ENCODE results near the gene STAC3.

The STAC3 gene

DNA sequence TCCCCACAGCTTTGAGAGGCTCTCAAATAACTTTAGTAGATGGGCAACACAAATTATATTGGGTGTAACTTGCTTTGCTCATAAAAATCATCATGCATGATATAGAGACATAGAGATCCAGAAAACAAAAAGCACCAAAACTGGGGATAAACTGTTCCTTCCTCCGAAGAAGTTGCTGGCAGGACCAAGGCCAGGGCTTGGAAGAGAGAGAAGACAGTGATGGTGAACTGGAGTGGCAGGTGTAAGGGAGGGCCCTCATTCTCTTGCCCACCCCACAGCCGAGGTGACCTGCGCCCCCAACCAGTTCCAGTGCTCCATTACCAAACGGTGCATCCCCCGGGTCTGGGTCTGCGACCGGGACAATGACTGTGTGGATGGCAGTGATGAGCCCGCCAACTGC lies 49.8 kb downstream of the STAC3 start:
- Histone ChIP-seq H3K27ac (no peak overlapping the region), H3K36me3 (ENCODE audit: insufficient read depth, low read length) (peaks cover 42% of the 10 kb centered on the region; the same call in 1 of the 2 replicates), H3K9me3 (ENCODE audit: low read depth, low read length) (no peaks in the 10 kb centered on the region), H3K9ac (ENCODE audit: insufficient read length) (no peak overlapping the region), H3K4me3 (no peak overlapping the region)
- no peak for DNase-seq (ENCODE audit: low read depth, low spot score)
- TF ChIP-seq FOXP2 (optimal IDR thresholded peaks at IDR 0.05; ENCODE audit: control extremely low read depth, extremely low read length, insufficient read depth), result no peak
- TF ChIP-seq EZH2 (IDR thresholded peaks at IDR 0.05), result no peak

DNA sequence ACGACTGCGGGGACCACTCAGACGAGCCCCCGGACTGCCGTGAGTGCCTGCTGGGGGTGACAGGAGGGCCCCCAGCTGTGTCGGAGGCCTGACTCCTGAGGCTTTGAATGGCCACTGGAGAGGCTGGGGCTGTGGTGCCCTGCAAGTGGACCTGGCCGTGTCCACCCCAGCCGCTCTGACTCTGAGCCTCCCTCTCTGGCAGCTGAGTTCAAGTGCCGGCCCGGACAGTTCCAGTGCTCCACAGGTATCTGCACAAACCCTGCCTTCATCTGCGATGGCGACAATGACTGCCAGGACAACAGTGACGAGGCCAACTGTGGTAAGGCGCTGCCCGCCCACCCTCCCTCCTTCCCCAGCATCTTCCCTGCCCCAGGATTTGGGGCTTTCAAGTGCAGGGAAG lies 50.5 kb downstream of the STAC3 start:
- no peak for DNase-seq (ENCODE audit: low read depth, low spot score)
- Histone ChIP-seq H3K9ac (ENCODE audit: insufficient read length) (no peak overlapping the region), H3K36me3 (ENCODE audit: insufficient read depth, low read length) (peaks cover 50% of the 10 kb centered on the region; the same call in 1 of the 2 replicates), H3K4me3 (no peak overlapping the region), H3K9me3 (ENCODE audit: low read depth, low read length) (no peaks in the 10 kb centered on the region), H3K27ac (no peak overlapping the region)
- TF ChIP-seq EZH2 (IDR thresholded peaks at IDR 0.05) (no peak), POLR2AphosphoS5 (IDR thresholded peaks at IDR 0.05; ENCODE audit: borderline replicate concordance, low read depth, low read length) (no peak), FOXP2 (optimal IDR thresholded peaks at IDR 0.05; ENCODE audit: control extremely low read depth, extremely low read length, insufficient read depth) (no peak)

DNA sequence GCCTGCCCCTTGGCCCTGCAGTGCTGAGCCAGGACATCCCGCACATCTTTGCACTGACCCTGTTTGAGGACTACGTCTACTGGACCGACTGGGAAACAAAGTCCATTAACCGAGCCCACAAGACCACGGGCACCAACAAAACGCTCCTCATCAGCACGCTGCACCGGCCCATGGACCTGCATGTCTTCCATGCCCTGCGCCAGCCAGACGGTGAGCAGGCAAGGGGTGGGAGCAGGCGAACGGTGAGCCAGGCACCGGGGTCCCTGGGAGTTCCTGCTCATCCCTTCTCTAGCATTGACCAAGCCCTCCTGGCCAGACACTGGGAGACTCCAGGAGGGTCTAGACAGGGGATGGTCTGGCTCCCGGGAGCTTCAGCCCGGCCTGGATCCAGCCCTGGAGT lies 51.8 kb downstream of the STAC3 start:
- Histone ChIP-seq H3K4me3 (no peak overlapping the region), H3K9ac (ENCODE audit: insufficient read length) (no peak overlapping the region), H3K27ac (no peak overlapping the region), H3K36me3 (ENCODE audit: insufficient read depth, low read length) (peaks cover 59% of the 10 kb centered on the region; the same call in 1 of the 2 replicates), H3K9me3 (ENCODE audit: low read depth, low read length) (no peaks in the 10 kb centered on the region)
- TF ChIP-seq POLR2AphosphoS5 (IDR thresholded peaks at IDR 0.05; ENCODE audit: borderline replicate concordance, low read depth, low read length), result no peak
- TF ChIP-seq EZH2 (IDR thresholded peaks at IDR 0.05), result no peak
- TF ChIP-seq FOXP2 (optimal IDR thresholded peaks at IDR 0.05; ENCODE audit: control extremely low read depth, extremely low read length, insufficient read depth), result no peak
- DNase-seq (ENCODE audit: low read depth, low spot score), result no peak

DNA sequence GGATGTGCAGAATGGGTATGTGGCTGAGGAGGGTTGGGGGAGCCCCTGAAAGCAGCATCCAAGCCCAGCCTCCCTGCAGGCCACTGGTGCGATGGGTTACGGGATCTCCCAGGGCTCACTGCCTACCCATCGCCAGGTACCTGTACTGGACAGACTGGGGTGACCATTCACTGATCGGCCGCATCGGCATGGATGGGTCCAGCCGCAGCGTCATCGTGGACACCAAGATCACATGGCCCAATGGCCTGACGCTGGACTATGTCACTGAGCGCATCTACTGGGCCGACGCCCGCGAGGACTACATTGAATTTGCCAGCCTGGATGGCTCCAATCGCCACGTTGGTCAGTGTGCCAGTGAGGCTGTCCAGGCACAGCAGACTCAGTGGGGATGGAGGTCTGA lies 52.7 kb downstream of the STAC3 start:
- Histone ChIP-seq H3K27ac (no peak overlapping the region), H3K4me3 (no peak overlapping the region), H3K9ac (ENCODE audit: insufficient read length) (no peak overlapping the region), H3K36me3 (ENCODE audit: insufficient read depth, low read length) (peaks cover 63% of the 10 kb centered on the region; the same call in 1 of the 2 replicates), H3K9me3 (ENCODE audit: low read depth, low read length) (no peaks in the 10 kb centered on the region)
- no peak for DNase-seq (ENCODE audit: low read depth, low spot score)
- no peak for TF ChIP-seq POLR2AphosphoS5 (IDR thresholded peaks at IDR 0.05; ENCODE audit: borderline replicate concordance, low read depth, low read length)
- TF ChIP-seq FOXP2 (optimal IDR thresholded peaks at IDR 0.05; ENCODE audit: control extremely low read depth, extremely low read length, insufficient read depth), result no peak
- TF ChIP-seq EZH2 (IDR thresholded peaks at IDR 0.05), result no peak

DNA sequence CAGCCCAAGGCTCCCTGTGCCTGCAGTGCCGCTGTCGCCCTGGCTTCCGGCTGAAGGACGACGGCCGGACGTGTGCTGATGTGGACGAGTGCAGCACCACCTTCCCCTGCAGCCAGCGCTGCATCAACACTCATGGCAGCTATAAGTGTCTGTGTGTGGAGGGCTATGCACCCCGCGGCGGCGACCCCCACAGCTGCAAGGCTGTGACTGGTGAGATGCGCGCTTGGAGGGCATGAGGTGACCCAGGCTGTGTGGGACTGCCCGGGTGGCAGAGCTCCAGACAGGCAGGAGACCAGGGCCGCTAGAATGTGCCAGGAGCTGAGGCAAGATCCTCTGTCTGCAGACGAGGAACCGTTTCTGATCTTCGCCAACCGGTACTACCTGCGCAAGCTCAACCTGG lies 54.0 kb downstream of the STAC3 start:
- Histone ChIP-seq H3K27ac (no peak overlapping the region), H3K9me3 (ENCODE audit: low read depth, low read length) (no peaks in the 10 kb centered on the region), H3K9ac (ENCODE audit: insufficient read length) (no peak overlapping the region), H3K4me3 (no peak overlapping the region), H3K36me3 (ENCODE audit: insufficient read depth, low read length) (peaks cover 64% of the 10 kb centered on the region; the same call in 1 of the 2 replicates)
- no peak for DNase-seq (ENCODE audit: low read depth, low spot score)
- TF ChIP-seq POLR2AphosphoS5 (IDR thresholded peaks at IDR 0.05; ENCODE audit: borderline replicate concordance, low read depth, low read length) (no peak), EZH2 (IDR thresholded peaks at IDR 0.05) (no peak), FOXP2 (optimal IDR thresholded peaks at IDR 0.05; ENCODE audit: control extremely low read depth, extremely low read length, insufficient read depth) (no peak)

DNA sequence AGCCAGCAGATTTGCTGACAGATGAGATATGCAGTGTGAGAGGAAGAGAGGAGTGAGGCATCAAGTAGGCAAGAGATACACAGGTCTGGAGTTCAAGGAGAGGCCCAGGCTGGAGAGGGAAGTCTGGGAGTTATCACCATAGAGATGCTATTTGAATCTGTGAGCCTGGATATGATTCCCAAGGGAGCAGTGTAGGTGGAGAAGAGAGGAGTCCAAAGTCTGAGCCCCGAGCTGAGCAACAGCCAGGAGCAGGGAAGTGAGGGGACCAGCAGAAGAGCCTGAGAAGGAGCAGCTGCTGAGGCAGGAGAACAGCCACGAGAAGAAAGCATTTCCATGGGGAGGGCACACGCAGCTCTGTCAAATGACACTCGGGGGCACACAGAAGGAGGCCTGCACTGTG lies 54.5 kb downstream of the STAC3 start:
- Histone ChIP-seq H3K4me3 (no peak overlapping the region), H3K9ac (ENCODE audit: insufficient read length) (no peak overlapping the region), H3K36me3 (ENCODE audit: insufficient read depth, low read length) (peaks cover 68% of the 10 kb centered on the region; the same call in 1 of the 2 replicates), H3K27ac (no peak overlapping the region), H3K9me3 (ENCODE audit: low read depth, low read length) (no peaks in the 10 kb centered on the region)
- DNase-seq (ENCODE audit: low read depth, low spot score), result no peak
- TF ChIP-seq POLR2AphosphoS5 (IDR thresholded peaks at IDR 0.05; ENCODE audit: borderline replicate concordance, low read depth, low read length), result no peak

DNA sequence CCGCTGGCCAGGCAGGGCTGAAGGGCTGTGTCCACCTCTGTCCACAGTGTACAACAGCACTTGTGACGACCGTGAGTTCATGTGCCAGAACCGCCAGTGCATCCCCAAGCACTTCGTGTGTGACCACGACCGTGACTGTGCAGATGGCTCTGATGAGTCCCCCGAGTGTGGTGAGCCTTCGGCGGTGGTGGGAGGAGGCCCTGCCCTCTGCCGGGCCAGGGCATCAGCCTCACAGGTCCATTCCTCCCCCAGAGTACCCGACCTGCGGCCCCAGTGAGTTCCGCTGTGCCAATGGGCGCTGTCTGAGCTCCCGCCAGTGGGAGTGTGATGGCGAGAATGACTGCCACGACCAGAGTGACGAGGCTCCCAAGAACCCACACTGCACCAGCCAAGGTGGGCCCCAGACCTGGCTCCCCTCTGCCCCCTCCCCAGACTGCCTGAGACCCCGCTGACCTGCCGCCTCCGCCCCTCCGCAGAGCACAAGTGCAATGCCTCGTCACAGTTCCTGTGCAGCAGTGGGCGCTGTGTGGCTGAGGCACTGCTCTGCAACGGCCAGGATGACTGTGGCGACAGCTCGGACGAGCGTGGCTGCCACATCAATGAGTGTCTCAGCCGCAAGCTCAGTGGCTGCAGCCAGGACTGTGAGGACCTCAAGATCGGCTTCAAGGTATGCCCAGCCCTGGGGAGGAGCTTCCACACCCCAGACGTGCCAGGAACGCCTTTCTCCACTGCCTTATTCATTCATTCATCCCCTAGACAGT lies 55.2 kb downstream of the STAC3 start:
- H3K4me3 ChIP-seq, result no peak overlapping the region
- H3K36me3 ChIP-seq (ENCODE audit: insufficient read depth, low read length), result peaks cover 68% of the 10 kb centered on the region; the same call in 1 of the 2 replicates
- no peak overlapping the region for H3K27ac ChIP-seq

DNA sequence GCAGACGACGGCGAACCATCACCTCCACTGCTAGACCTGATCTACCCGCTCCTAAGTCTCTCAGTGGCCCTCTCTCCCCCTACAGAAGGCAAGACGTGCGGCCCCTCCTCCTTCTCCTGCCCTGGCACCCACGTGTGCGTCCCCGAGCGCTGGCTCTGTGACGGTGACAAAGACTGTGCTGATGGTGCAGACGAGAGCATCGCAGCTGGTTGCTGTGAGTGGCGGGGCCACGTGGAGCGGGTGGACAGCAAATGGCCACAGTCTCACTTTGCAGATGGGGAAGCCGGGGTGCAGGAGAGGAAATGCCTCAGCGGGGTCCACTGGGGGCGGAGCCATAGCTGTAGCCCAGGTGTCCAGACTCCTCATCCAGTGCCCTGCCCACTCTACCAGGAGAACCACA lies 55.8 kb downstream of the STAC3 start:
- H3K27ac ChIP-seq, result no peak overlapping the region
- H3K9me3 ChIP-seq (ENCODE audit: low read depth, low read length), result no peaks in the 10 kb centered on the region
- no peak overlapping the region for H3K9ac ChIP-seq (ENCODE audit: insufficient read length)
- DNase-seq (ENCODE audit: low read depth, low spot score), result no peak
- no peak for TF ChIP-seq FOXP2 (optimal IDR thresholded peaks at IDR 0.05; ENCODE audit: control extremely low read depth, extremely low read length, insufficient read depth)
- TF ChIP-seq POLR2AphosphoS5 (IDR thresholded peaks at IDR 0.05; ENCODE audit: borderline replicate concordance, low read depth, low read length), result no peak
- TF ChIP-seq EZH2 (IDR thresholded peaks at IDR 0.05), result no peak
- H3K4me3 ChIP-seq, result no peak overlapping the region
- peaks cover 69% of the 10 kb centered on the region; the same call in 1 of the 2 replicates for H3K36me3 ChIP-seq (ENCODE audit: insufficient read depth, low read length)

More for the DNA sequence above, 55.2 kb downstream of the STAC3 start:
- Histone ChIP-seq H3K9ac (ENCODE audit: insufficient read length) (no peak overlapping the region), H3K9me3 (ENCODE audit: low read depth, low read length) (no peaks in the 10 kb centered on the region)
- TF ChIP-seq POLR2AphosphoS5 (IDR thresholded peaks at IDR 0.05; ENCODE audit: borderline replicate concordance, low read depth, low read length) (no peak), EZH2 (IDR thresholded peaks at IDR 0.05) (no peak), FOXP2 (optimal IDR thresholded peaks at IDR 0.05; ENCODE audit: control extremely low read depth, extremely low read length, insufficient read depth) (no peak)
- no peak for DNase-seq (ENCODE audit: low read depth, low spot score)

DNA sequence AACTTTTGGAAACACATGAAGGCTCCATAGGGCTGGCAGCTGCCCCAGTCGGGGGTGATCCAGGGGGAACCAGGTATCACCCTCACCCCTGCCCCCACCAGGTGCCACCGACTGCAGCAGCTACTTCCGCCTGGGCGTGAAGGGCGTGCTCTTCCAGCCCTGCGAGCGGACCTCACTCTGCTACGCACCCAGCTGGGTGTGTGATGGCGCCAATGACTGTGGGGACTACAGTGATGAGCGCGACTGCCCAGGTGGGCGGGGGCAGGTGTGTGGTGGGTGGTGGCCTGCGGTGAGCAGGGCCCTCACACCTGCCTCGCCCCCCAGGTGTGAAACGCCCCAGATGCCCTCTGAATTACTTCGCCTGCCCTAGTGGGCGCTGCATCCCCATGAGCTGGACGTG lies 56.7 kb downstream of the STAC3 start:
- TF ChIP-seq EZH2 (IDR thresholded peaks at IDR 0.05) (no peak), POLR2AphosphoS5 (IDR thresholded peaks at IDR 0.05; ENCODE audit: borderline replicate concordance, low read depth, low read length) (no peak), FOXP2 (optimal IDR thresholded peaks at IDR 0.05; ENCODE audit: control extremely low read depth, extremely low read length, insufficient read depth) (no peak)
- H3K4me3 ChIP-seq, result no peak overlapping the region
- H3K27ac ChIP-seq, result no peak overlapping the region
- H3K9ac ChIP-seq (ENCODE audit: insufficient read length), result no peak overlapping the region
- H3K36me3 ChIP-seq (ENCODE audit: insufficient read depth, low read length), result peaks cover 67% of the 10 kb centered on the region; the same call in 1 of the 2 replicates
- H3K9me3 ChIP-seq (ENCODE audit: low read depth, low read length), result no peaks in the 10 kb centered on the region
- no peak for DNase-seq (ENCODE audit: low read depth, low spot score)

Data from SK-N-MC (cell line).